AG04450 (cell line): ENCODE results near the gene CPS1. TPM values are rescaled to one million over a fixed set of nuclear protein-coding genes. Genes with fewer than 3 reads are reported as not detected.

Experiments
- CTCF ChIA-PET: fragments of 300-600, 350-600 bp; formaldehyde crosslinking; extraction: SDS; loops from one replicate; lab custom pipeline; 2022; ENCODE audit warnings: antibody characterized with exemption, inconsistent platforms; lab: Charles Lee
- POLR2A ChIA-PET: fragments of 350-600 bp; formaldehyde crosslinking; extraction: SDS; loops from one replicate; lab custom pipeline; 2021; ENCODE audit warnings: antibody characterized with exemption, inconsistent platforms; lab: Yijun Ruan, JAX
- DNase-seq: peaks from one replicate; pipeline ENCODE4 v3.0.0-alpha.2; 2011; ENCODE audit warnings: low read depth, low spot score
- H3K27ac ChIP-seq: one replicate; pipeline ENCODE4 v1.5.1; 2012; ENCODE audit warnings: low read depth, low read length, control low read depth
- H3K27me3 ChIP-seq: one replicate; pipeline ENCODE4 v1.6.0; 2012; ENCODE audit warnings: low read length; ENCODE audit not compliant: control insufficient read depth, insufficient read depth
- H3K4me3 ChIP-seq: 2 replicates; pipeline ENCODE4 v1.5.1; 2011; ENCODE audit warnings: mild to moderate bottlenecking, low read depth, low read length, control low read depth
- H3K9me3 ChIP-seq: 2 replicates; pipeline ENCODE4 v1.5.1; 2012; ENCODE audit warnings: low read length; ENCODE audit not compliant: control insufficient read depth, insufficient read depth
- polyA plus RNA-seq: library from polyadenylated mRNA; depleted of rRNA; stranded (reverse); fragments of >200 nt; gene quantifications from 2 replicates; pipeline ENCODE4 v1.2.3, GENCODE V29; 2011
- TF ChIP-seq, protein P1 (sequence below): IDR thresholded peaks from 2 replicates; pipeline ENCODE4 v1.5.1; 2011; ENCODE audit warnings: low read depth, low read length, control low read depth, inconsistent platforms

Gene CPS1
- polyA plus RNA-seq, 1 experiment, result 21.6 TPM

DNA sequence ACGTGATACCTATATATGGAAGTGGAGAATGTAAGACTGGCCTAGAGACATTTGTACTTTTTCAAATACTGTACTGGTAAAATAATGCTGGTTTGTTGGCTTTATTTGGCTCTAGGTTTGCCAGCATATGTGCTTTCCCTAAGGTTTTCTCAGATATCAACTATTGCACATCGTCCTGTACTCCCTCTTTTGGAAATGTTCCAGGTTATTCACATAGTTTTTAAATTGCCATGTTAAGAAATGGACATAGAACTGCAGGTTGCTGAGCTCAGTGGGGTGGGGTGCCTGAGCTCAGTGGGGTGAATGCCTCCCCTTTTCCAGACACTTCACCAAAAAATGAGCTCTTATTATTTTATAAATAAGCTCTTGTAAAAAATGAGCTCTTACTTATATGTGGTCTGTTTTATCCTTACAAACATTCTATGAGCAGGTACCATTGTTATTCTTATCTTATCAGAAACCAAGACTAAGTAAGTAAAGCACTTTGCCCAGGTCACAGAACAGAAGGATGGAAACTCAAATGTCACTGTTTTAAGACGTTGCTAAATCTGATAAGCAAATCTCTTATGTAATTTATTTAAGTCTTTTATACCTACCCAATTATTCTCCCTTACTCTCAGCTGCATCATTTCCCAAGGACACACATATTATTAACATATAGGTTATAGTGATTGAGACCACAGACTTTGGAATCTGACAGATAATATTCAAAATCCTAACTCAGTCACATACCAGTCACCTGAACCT is 99.0 kb downstream of the CPS1 start:
- H3K9me3 ChIP-seq, result no peaks in the 10 kb centered on the region; the same call in 1 of the 2 replicates
- no peaks in the 10 kb centered on the region for H3K27me3 ChIP-seq
- H3K27ac ChIP-seq, result no peak overlapping the region
- H3K4me3 ChIP-seq, result no peak overlapping the region
- POLR2A ChIA-PET, result no interaction called here
- CTCF ChIA-PET, result interaction anchor here (0.6 kb wide), 1 partner anchor 1802 kb away, joined by 3 read pairs; no protein-coding TSS in a partner anchor
- no peak for DNase-seq
- TF ChIP-seq, protein P1, sequence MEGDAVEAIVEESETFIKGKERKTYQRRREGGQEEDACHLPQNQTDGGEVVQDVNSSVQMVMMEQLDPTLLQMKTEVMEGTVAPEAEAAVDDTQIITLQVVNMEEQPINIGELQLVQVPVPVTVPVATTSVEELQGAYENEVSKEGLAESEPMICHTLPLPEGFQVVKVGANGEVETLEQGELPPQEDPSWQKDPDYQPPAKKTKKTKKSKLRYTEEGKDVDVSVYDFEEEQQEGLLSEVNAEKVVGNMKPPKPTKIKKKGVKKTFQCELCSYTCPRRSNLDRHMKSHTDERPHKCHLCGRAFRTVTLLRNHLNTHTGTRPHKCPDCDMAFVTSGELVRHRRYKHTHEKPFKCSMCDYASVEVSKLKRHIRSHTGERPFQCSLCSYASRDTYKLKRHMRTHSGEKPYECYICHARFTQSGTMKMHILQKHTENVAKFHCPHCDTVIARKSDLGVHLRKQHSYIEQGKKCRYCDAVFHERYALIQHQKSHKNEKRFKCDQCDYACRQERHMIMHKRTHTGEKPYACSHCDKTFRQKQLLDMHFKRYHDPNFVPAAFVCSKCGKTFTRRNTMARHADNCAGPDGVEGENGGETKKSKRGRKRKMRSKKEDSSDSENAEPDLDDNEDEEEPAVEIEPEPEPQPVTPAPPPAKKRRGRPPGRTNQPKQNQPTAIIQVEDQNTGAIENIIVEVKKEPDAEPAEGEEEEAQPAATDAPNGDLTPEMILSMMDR, result no peak

DNA sequence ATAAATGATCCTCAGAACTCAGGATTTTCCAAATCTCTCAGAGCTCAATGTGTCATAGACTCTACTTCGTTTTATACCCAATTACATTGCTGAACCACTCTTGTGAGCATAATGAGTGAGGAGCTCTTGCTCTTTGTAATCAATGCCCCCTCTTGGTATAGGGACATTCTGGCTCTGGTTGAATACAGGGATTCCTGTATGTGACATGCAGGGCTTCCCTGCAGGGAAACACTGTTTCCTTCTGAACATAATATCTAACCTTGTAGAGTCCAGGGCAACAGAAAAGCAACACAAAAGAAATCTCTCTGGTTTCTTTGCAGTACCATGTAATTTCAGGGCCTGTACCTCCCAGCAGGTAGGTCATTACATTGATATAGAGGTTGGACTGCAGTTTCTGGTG is 101.5 kb downstream of the CPS1 start:
- DNase-seq, result no peak
- ChIA-PET CTCF (no interaction called here), POLR2A (no interaction called here)
- Histone ChIP-seq H3K27me3 (no peaks in the 10 kb centered on the region), H3K9me3 (no peaks in the 10 kb centered on the region; the same call in 1 of the 2 replicates), H3K27ac (no peak overlapping the region), H3K4me3 (no peak overlapping the region)
- TF ChIP-seq, protein P1, result no peak

DNA sequence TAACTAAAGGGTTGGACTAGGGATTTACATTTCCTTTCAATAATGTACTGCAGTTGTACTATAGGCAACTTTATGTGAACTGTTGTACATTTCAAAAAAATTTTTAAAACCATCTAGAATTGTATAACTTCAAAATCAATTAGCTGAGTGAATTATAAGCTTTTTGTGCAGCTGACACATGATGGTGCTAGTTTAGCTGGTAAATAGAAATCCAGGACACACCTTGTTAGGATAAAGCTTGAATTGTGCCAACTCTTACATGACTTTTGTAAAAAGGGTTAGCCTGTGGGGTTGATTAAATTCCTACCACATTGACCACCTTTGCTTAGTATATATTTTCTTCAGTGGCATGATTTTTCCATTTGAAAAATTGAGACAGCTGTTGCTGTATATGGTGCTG is 104.4 kb downstream of the CPS1 start:
- H3K27ac ChIP-seq, result no peak overlapping the region
- CTCF ChIA-PET, result no interaction called here
- no peaks in the 10 kb centered on the region for H3K27me3 ChIP-seq
- no peaks in the 10 kb centered on the region; the same call in 1 of the 2 replicates for H3K9me3 ChIP-seq
- TF ChIP-seq, protein P1, result no peak
- POLR2A ChIA-PET, result no interaction called here
- H3K4me3 ChIP-seq, result no peak overlapping the region
- no peak for DNase-seq

DNA sequence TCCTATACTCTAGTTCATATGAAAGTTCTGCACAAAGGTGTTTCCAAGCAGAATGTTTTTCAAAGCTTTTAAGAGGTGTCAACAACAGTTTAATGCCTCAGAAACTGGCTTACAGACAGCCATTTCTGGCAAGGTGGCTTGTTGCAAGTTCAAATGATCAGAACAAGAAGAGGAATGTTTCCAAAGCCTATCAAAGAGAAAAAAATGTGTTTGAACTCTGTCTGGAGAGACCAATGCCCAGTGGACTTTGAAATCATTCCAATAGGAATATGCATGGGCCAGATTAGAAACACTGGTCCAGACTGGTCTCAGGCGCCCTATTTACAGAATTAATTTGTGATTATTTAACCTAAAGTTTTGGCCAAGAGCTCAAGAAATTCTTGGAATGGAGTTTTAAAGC is 106.2 kb downstream of the CPS1 start:
- POLR2A ChIA-PET, result no interaction called here
- Histone ChIP-seq H3K9me3 (no peaks in the 10 kb centered on the region), H3K4me3 (no peak overlapping the region), H3K27me3 (no peaks in the 10 kb centered on the region), H3K27ac (no peak overlapping the region)
- DNase-seq, result no peak
- CTCF ChIA-PET, result interaction anchor here (0.7 to 1.4 kb wide), 4 partner anchors 10 to 826 kb away, joined by 3 to 5 read pairs (median 3); no protein-coding TSS in a partner anchor
- TF ChIP-seq, protein P1, result no peak

DNA sequence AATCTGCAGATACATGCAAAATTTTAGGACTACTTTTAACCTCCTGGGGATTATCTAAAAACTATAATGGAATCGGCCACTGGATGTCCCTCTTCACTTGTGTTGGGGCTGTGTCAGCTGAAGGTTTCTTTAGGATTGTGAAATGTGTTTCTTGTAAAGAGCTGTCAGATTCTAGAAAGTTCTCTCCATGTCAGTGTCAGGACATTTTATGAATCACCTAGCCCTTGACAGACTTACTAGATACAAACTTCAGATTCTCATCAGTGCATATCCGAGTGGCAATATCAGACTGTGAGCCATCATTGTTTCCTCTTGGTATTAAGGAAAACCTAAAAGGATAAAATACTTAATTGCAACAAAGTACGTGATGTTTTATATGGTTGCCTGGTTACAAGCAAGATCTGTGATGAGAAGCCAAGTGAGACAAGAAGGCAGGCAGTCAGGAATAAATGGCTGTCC is 107.3 kb downstream of the CPS1 start:
- CTCF ChIA-PET, result interaction anchor here (1.2 to 1.4 kb wide), 2 partner anchors 21 to 161 kb away, joined by 3 to 5 read pairs; no protein-coding TSS in a partner anchor
- H3K27me3 ChIP-seq, result no peaks in the 10 kb centered on the region
- no peak for DNase-seq

More for the DNA sequence above, 107.3 kb downstream of the CPS1 start:
- Histone ChIP-seq H3K4me3 (no peak overlapping the region), H3K9me3 (no peaks in the 10 kb centered on the region), H3K27ac (no peak overlapping the region)
- POLR2A ChIA-PET, result no interaction called here
- TF ChIP-seq, protein P1, result no peak
